Regular cardiac myocyte (primary cell): ENCODE results near the gene DYRK3. TPM values are rescaled to one million over a fixed set of nuclear protein-coding genes. Genes with fewer than 3 reads are reported as not detected.

Experiments
- total RNA-seq: library from RNA; depleted of rRNA; stranded (reverse); fragments of >200 nt; gene quantifications from 2 replicates; pipeline ENCODE4 v1.2.3, GENCODE V29; 2014

Gene DYRK3
- total RNA-seq, result 24.7 and 29.9 TPM in 2 replicates

DNA sequence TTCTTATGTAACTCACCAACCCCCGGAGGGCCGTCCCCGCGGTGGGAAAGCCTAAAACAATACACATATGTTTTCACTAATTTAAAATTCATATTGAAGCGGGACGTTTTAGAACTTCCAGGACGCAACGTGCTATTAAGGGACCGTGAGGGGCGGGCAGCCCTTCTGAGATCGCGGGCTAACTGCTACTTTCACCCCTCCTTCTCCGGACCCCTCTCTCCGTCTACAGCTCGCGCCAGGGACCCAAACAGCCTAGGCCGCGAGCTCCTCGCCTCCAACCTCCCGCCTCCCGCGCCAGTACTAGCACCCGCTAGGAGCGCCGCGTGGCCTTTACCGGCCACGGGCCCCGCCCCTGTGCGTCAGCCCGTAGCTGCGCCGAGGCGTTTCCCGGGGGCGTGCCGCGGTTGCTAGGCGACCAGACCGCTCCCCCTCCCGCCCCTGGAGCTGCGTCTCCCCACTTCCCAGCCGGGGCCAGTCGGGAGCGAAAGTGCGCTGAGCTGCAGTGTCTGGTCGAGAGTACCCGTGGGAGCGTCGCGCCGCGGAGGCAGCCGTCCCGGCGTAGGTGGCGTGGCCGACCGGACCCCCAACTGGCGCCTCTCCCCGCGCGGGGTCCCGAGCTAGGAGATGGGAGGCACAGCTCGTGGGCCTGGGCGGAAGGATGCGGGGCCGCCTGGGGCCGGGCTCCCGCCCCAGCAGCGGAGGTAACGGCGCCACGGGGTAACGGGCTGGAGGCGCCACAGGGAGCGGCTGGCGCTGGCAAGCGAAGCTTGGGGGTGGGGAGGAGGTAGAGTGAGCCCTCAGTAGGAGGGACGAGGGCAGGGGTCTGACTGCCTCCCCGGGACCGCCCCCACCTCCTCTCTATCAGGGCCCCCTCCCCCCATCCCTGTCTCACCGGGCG is at the start of gene DYRK3:
Gene DYRK3 (plus strand): TSS at position 457 of the 898 bp plus-strand sequence. CDS start 168 bp downstream, at position 625.

DNA sequence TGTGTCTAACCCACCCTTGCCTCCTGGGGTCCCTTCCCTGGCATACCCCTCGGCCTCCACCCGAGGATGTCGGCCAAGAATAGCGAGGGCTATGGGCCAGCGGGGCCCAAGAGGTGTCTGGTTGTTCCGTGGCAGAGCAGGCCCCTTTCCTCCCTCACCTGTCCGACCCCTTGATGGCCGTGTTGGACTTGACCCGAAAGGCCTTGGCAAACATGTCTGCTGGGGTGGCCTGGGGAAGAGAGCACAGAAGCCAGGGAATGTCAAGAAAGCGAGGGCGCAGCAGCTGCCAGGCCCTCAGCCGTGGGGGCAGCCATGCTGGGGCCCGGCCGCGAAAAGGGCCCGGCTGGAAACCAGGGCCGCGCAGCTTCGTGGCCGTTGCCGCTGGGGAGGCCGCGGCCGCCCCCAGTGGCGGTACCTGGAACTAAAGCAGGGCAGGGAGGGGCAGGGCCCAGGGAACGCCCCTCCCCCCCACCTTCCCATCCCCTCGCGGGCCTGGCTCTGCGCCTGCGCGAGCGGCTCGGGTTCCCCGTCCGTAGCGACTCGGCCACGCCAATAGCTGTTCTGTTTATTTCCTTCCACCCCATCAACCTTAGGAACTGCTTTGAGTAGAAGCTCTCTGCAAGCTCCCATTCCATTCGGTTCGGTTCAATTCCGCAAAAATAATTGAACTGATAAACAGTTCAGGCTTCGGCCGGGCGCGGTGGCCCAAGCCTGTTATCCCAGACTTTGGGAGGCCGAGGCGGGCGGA is 23.0 kb upstream of the DYRK3 start, which contains the start of gene EIF2D:
Gene EIF2D (minus strand): TSS at position 337 of the 748 bp plus-strand sequence. CDS start 123 bp downstream, at position 214.

GRCh38 chr1:206684478-206685333 is 49.4 kb downstream of the DYRK3 start, which contains the start of gene MAPKAPK2:
Gene MAPKAPK2 (plus strand): TSS chr1:206684905. CDS start chr1:206685230, 325 bp downstream.

Other genes with a start within 250 kb of the DYRK3 start
- 7.9 and 12.7 TPM in 2 replicates for gene IKBKE, start 165.1 kb upstream of the DYRK3 start, total RNA-seq
- 0.38 and 2.5 TPM in 2 replicates for gene RASSF5, start 128.0 kb upstream of the DYRK3 start, total RNA-seq
- gene EIF2D, start 23.1 kb upstream of the DYRK3 start, total RNA-seq, result 47.2 and 57.2 TPM in 2 replicates
- gene MAPKAPK2, start 49.4 kb downstream of the DYRK3 start, total RNA-seq, result 33.8 and 34.9 TPM in 2 replicates
- gene IL19, start 135.2 kb downstream of the DYRK3 start, total RNA-seq, result 0.28 TPM in 1 of 2 replicates, not detected in the other
- gene IL10, start 137.0 kb downstream of the DYRK3 start, total RNA-seq, result not detected in 2 replicates
- not detected in 2 replicates for gene IL20, start 230.1 kb downstream of the DYRK3 start, total RNA-seq